Measurements from ENCODE around the gene SYDE1. TPM values are rescaled to one million over a fixed set of nuclear protein-coding genes. Genes with fewer than 3 reads are reported as not detected.

SYDE1 gene
- total and polyA plus RNA-seq, 4 donors: 0.72 to 4.2 (median 3.7) TPM

DNA sequence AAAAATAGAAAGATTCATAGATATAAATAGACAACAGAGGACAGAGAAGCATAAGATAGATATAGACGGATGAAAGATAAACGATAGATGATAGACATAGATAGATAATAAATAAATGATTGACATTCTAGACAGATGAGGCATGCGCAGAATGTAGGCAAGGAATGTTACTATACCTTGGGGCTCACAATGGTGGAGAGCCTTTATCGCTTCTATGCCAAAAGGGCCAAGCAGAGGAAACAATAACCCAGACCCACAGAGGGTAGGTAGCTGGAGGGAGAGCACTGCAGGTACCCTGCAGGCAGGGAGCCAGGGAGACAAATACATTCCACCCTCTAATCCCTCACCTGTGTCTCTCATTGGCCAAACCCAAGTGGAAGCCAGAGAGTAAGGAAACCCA lies 49.2 kb downstream of the SYDE1 start:
- peaks cover 0 to 2% (median 0%) of the 10 kb centered on the region in 4 donors for H3K27me3 ChIP-seq (ENCODE audit: control insufficient read depth in 4 of 4, insufficient read depth in 4 of 4, low read length in 3 of 4)
- peaks cover 0 to 8% (median 3%) of the 10 kb centered on the region in 4 donors for H3K9me3 ChIP-seq (ENCODE audit: control insufficient read depth in 4 of 4, low read length in 3 of 4)
- H3K36me3 ChIP-seq (ENCODE audit: control insufficient read depth in 4 of 4, insufficient read depth in 3 of 4, low read depth in 1 of 4, low read length in 3 of 4): no peaks in the 10 kb centered on the region
- WGBS: 92% methylated on average over 4 of the region's 4 CpGs
- H3K4me1 ChIP-seq (ENCODE audit: control insufficient read depth in 4 of 4, insufficient read depth in 4 of 4, low read length in 3 of 4): no peaks in the 10 kb centered on the region
- no peak overlapping the region for H3K27ac ChIP-seq (ENCODE audit: low read depth in 1 of 2, low read length in 2 of 2)
- TF ChIP-seq, protein P1, sequence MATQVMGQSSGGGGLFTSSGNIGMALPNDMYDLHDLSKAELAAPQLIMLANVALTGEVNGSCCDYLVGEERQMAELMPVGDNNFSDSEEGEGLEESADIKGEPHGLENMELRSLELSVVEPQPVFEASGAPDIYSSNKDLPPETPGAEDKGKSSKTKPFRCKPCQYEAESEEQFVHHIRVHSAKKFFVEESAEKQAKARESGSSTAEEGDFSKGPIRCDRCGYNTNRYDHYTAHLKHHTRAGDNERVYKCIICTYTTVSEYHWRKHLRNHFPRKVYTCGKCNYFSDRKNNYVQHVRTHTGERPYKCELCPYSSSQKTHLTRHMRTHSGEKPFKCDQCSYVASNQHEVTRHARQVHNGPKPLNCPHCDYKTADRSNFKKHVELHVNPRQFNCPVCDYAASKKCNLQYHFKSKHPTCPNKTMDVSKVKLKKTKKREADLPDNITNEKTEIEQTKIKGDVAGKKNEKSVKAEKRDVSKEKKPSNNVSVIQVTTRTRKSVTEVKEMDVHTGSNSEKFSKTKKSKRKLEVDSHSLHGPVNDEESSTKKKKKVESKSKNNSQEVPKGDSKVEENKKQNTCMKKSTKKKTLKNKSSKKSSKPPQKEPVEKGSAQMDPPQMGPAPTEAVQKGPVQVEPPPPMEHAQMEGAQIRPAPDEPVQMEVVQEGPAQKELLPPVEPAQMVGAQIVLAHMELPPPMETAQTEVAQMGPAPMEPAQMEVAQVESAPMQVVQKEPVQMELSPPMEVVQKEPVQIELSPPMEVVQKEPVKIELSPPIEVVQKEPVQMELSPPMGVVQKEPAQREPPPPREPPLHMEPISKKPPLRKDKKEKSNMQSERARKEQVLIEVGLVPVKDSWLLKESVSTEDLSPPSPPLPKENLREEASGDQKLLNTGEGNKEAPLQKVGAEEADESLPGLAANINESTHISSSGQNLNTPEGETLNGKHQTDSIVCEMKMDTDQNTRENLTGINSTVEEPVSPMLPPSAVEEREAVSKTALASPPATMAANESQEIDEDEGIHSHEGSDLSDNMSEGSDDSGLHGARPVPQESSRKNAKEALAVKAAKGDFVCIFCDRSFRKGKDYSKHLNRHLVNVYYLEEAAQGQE (IDR thresholded peaks at IDR 0.05): no peak
- TF ChIP-seq CTCF (IDR thresholded peaks at IDR 0.05; ENCODE audit: low read depth, low read length, missing input control) (no peak), SP1 (IDR thresholded peaks at IDR 0.05) (no peak), GABPA (IDR thresholded peaks at IDR 0.05 in 1 of 2, conservative IDR thresholded peaks at IDR 0.05 in 1 of 2) (no peak), HNF4G (IDR thresholded peaks at IDR 0.05) (no peak), RXRA (IDR thresholded peaks at IDR 0.05) (no peak), RAD21 (IDR thresholded peaks at IDR 0.05) (no peak), EGR1 (IDR thresholded peaks at IDR 0.05; ENCODE audit: low read depth in 2 of 2) (no peak), MAX (IDR thresholded peaks at IDR 0.05) (no peak), ZBTB33 (IDR thresholded peaks at IDR 0.05) (no peak)
- TF ChIP-seq, protein P2, sequence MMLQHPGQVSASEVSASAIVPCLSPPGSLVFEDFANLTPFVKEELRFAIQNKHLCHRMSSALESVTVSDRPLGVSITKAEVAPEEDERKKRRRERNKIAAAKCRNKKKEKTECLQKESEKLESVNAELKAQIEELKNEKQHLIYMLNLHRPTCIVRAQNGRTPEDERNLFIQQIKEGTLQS (IDR thresholded peaks at IDR 0.05): no peak
- H3K4me3 ChIP-seq (ENCODE audit: low read depth in 1 of 3, low read length in 3 of 3): no peak overlapping the region
- H3K9ac ChIP-seq (ENCODE audit: low read depth in 1 of 2, low read length in 2 of 2): no peak overlapping the region
- DNase-seq (ENCODE audit: low spot score): no peak

- Histone ChIP-seq H3K27me3 (ENCODE audit: control insufficient read depth in 4 of 4, insufficient read depth in 4 of 4, low read length in 3 of 4) (no peaks in the 10 kb centered on the region), H3K4me3 (ENCODE audit: low read depth in 1 of 3, low read length in 3 of 3) (no peak overlapping the region), H3K27ac (ENCODE audit: low read depth in 1 of 2, low read length in 2 of 2) (no peak overlapping the region), H3K9me3 (ENCODE audit: control insufficient read depth in 4 of 4, low read length in 3 of 4) (peaks cover 0 to 5% (median 2%) of the 10 kb centered on the region in 4 donors), H3K36me3 (ENCODE audit: control insufficient read depth in 4 of 4, insufficient read depth in 3 of 4, low read depth in 1 of 4, low read length in 3 of 4) (no peaks in the 10 kb centered on the region), H3K9ac (ENCODE audit: low read depth in 1 of 2, low read length in 2 of 2) (no peak overlapping the region), H3K4me1 (ENCODE audit: control insufficient read depth in 4 of 4, insufficient read depth in 4 of 4, low read length in 3 of 4) (no peaks in the 10 kb centered on the region)
- no peak for TF ChIP-seq FOXA2 (IDR thresholded peaks at IDR 0.05)
- 54% methylated on average over 3 of the region's 3 CpGs for WGBS
- no peak for DNase-seq (ENCODE audit: low spot score)
Observed at GRCh38 chr19:15159251-15159650, 52.0 kb downstream of the SYDE1 start.
